ENCODE measurements around the gene SNHG17. TPM values are rescaled to one million over a fixed set of nuclear protein-coding genes. Genes with fewer than 3 reads are reported as not detected.

The SNHG17 gene
- total and polyA plus RNA-seq, 9 of the 15 experiments (the other 6 are each of a cell fraction or from before 2014, with no cell fraction given), result 29.8 to 106 (median 57.7) TPM

DNA sequence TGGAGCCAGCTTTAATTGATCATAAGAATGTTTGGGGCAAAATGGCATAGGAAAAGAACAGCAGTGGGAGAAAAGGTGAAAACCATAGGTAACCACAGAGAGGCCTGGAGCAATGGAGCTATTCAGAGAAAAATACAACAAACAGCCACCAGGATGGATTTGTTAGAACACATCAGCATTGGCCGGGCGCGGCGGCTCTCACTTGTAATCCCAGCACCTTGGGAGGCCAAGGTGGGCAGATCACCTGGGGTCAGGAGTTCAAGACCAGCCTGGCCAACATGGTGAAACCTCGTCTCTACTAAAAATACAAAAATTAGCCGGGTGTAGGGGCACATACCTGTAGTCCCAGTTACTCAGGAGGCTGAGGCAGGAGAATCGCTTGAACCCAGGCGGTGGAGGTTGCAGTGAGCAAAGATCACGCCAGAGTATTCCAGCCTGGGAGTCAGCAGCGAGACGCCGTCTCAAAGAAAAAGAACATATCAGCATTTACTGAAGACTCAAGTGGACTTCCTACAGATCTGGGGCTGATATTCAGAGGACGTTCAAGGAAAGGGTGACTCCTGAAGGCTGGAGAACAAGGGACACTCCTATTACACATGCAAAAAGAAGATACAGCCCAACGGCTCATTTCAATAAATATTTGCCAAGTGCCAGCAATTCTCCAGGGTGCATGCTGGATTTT lies 20.2 kb downstream of the SNHG17 start:
- H3K79me2 ChIP-seq (ENCODE audit: control insufficient read depth, insufficient read depth, low read length), result no peaks in the 10 kb centered on the region
- H3K27ac ChIP-seq (ENCODE audit: extremely low read depth, low read depth, low read length), result no peak overlapping the region
- POLR2A ChIA-PET, result interaction anchor here (0.7 to 1.4 kb wide), 3 partner anchors 12 to 127 kb away, joined by 3 read pairs; no protein-coding TSS in a partner anchor
- DNase-seq (ENCODE audit: extremely low read depth in 1 of 4, low spot score in 3 of 4) (no peak), ATAC-seq (no peak), FAIRE-seq (no peak)
- no peak overlapping the region for H3K9ac ChIP-seq (ENCODE audit: insufficient read depth in 1 of 2, low read depth in 2 of 2, low read length in 2 of 2)
- H3K36me3 ChIP-seq (ENCODE audit: control insufficient read depth, insufficient read depth, low read length), result peaks cover 52% of the 10 kb centered on the region
- H3K27me3 ChIP-seq (ENCODE audit: control insufficient read depth in 2 of 2, insufficient read depth in 2 of 2, low read length in 2 of 2), result no peaks in the 10 kb centered on the region
- H3K9me1 ChIP-seq (ENCODE audit: control insufficient read depth, insufficient read depth, low read length), result peaks cover 3% of the 10 kb centered on the region
- TF ChIP-seq TEAD2 (tag; IDR thresholded peaks at IDR 0.05) (no peak), ZNF316 (IDR thresholded peaks at IDR 0.05) (peak; percentile 45; the same call in 1 of the 2 replicates)
- no peaks in the 10 kb centered on the region for H3K9me3 ChIP-seq (replicated peaks; ENCODE audit: control insufficient read depth, insufficient read depth, low read depth, low read length)
- H3K4me2 ChIP-seq (ENCODE audit: insufficient read depth, low read length), result no peak overlapping the region
- WGBS (ENCODE audit: insufficient coverage, low coverage, missing lambda C conversion rate), result 82% methylated on average over 10 of the region's 14 CpGs
- H3K4me1 ChIP-seq (replicated peaks in 1 of 2; ENCODE audit: control insufficient read depth in 2 of 2, insufficient read depth in 2 of 2, low read length in 2 of 2), result no peaks in the 10 kb centered on the region
- intact Hi-C loops (cut with micrococcal nuclease) (no loop called here), in situ Hi-C loops (cut with MboI) (loop anchor here (5.0 kb wide), 1 partner anchor 73 kb away; no protein-coding TSS in a partner anchor)
- H4K20me1 ChIP-seq (replicated peaks; ENCODE audit: control insufficient read depth, insufficient read depth, low read length), result peaks cover 3% of the 10 kb centered on the region
- BruUV-seq (replicated peaks), result no TSS peak
- H2AFZ ChIP-seq (ENCODE audit: low read depth, low read length), result no peak overlapping the region
- no peak overlapping the region for H3K4me3 ChIP-seq
- CTCF ChIA-PET (ENCODE audit: low intra/inter-chr PET ratio), result no interaction called here

DNA sequence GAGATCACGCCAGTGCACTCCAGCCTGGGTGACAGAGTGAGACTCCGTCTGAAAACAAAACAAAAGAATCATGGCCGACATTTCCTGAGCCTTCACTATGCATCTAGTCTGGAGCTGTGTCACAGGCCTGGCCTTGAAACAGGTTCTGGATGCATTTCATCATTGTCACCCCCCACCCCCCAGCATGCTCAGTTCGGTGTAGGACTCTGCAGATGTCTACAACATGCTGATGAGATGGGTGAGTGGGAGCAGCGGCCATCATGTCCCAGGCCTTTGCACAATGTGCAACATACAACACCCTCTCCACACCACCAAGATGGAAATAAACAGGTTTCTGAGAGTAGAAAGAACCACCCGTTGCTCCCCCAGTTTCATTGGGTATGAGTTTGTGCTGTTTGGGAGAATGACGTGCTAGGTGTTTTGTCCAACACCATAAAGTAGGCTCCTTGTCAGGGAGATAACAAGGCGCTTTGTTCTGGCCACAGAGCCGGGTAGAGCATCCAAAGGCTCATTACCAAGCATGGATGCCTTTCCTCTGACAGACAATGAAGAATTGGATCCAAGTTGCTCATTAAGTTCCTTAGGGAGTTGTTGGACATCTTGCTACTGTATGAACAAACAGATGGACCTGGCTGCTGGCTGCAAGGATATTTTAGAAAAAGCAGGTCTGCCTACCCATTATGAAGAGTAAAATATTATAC lies 22.1 kb downstream of the SNHG17 start:
- Histone ChIP-seq H3K4me2 (ENCODE audit: insufficient read depth, low read length) (no peak overlapping the region), H3K4me3 (no peak overlapping the region), H3K9ac (ENCODE audit: insufficient read depth in 1 of 2, low read depth in 2 of 2, low read length in 2 of 2) (no peak overlapping the region), H3K27me3 (ENCODE audit: control insufficient read depth in 2 of 2, insufficient read depth in 2 of 2, low read length in 2 of 2) (no peaks in the 10 kb centered on the region), H2AFZ (ENCODE audit: low read depth, low read length) (no peak overlapping the region), H3K79me2 (ENCODE audit: control insufficient read depth, insufficient read depth, low read length) (no peaks in the 10 kb centered on the region), H3K9me1 (ENCODE audit: control insufficient read depth, insufficient read depth, low read length) (no peaks in the 10 kb centered on the region), H3K9me3 (replicated peaks; ENCODE audit: control insufficient read depth, insufficient read depth, low read depth, low read length) (no peaks in the 10 kb centered on the region), H4K20me1 (replicated peaks; ENCODE audit: control insufficient read depth, insufficient read depth, low read length) (no peaks in the 10 kb centered on the region), H3K36me3 (ENCODE audit: control insufficient read depth, insufficient read depth, low read length) (peaks cover 33% of the 10 kb centered on the region), H3K27ac (ENCODE audit: extremely low read depth, low read depth, low read length) (no peak overlapping the region), H3K4me1 (replicated peaks in 1 of 2; ENCODE audit: control insufficient read depth in 2 of 2, insufficient read depth in 2 of 2, low read length in 2 of 2) (no peaks in the 10 kb centered on the region)
- in situ Hi-C loops (cut with MboI) (loop anchor here (5.0 kb wide), 1 partner anchor 71 kb away; no protein-coding TSS in a partner anchor), intact Hi-C loops (cut with micrococcal nuclease) (no loop called here)
- 80% methylated on average over 8 of the region's 9 CpGs for WGBS (ENCODE audit: insufficient coverage, low coverage, missing lambda C conversion rate)
- ChIA-PET CTCF (ENCODE audit: low intra/inter-chr PET ratio) (no interaction called here), POLR2A (no interaction called here)
- ATAC-seq, result no peak
- no TSS peak for BruUV-seq (replicated peaks)
- no peak for FAIRE-seq
- no peak for DNase-seq (ENCODE audit: extremely low read depth in 1 of 4, low spot score in 3 of 4)
- TF ChIP-seq ZFPM2 (CRISPR knock-in tag; IDR thresholded peaks at IDR 0.05) (no peak), C11orf30 (IDR thresholded peaks at IDR 0.05; ENCODE audit: low read depth) (no peak), TAF9B (IDR thresholded peaks at IDR 0.05; ENCODE audit: partially characterized antibody) (no peak), HMG20A (CRISPR knock-in tag; conservative IDR thresholded peaks at IDR 0.05) (no peak), ZNF445 (CRISPR knock-in tag; IDR thresholded peaks at IDR 0.05; ENCODE audit: low read depth) (no peak), PCBP1 (IDR thresholded peaks at IDR 0.05; ENCODE audit: low read depth, low read length, poor library complexity, severe bottlenecking) (no peak), ZNF324 (CRISPR knock-in tag; IDR thresholded peaks at IDR 0.05) (no peak), POLR2B (IDR thresholded peaks at IDR 0.05; ENCODE audit: low read depth, partially characterized antibody) (no peak)
- TF ChIP-seq, protein P1, sequence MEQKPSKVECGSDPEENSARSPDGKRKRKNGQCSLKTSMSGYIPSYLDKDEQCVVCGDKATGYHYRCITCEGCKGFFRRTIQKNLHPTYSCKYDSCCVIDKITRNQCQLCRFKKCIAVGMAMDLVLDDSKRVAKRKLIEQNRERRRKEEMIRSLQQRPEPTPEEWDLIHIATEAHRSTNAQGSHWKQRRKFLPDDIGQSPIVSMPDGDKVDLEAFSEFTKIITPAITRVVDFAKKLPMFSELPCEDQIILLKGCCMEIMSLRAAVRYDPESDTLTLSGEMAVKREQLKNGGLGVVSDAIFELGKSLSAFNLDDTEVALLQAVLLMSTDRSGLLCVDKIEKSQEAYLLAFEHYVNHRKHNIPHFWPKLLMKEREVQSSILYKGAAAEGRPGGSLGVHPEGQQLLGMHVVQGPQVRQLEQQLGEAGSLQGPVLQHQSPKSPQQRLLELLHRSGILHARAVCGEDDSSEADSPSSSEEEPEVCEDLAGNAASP (IDR thresholded peaks at IDR 0.05), result no peak
- TF ChIP-seq, protein P2, sequence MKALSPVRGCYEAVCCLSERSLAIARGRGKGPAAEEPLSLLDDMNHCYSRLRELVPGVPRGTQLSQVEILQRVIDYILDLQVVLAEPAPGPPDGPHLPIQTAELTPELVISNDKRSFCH (CRISPR knock-in tag; IDR thresholded peaks at IDR 0.05), result no peak
- TF ChIP-seq, protein P2 (tag; IDR thresholded peaks at IDR 0.05), result no peak

Data from K562 (cell line).